Suppressor macrophage treated with lipopolysaccharide for 1 hour (primary cell): ENCODE measurements around the gene PRR13.
"Not testable (repeated sequence)": the region's sequence is repeated elsewhere in the genome, so short reads cannot be mapped to it uniquely, and the experiment has no call there.

Experiments
- DNase-seq, 3 donors: peaks; one replicate each; pipeline ENCODE4 v3.0.0-alpha.2; 2020 to 2022

The PRR13 gene, protein sequence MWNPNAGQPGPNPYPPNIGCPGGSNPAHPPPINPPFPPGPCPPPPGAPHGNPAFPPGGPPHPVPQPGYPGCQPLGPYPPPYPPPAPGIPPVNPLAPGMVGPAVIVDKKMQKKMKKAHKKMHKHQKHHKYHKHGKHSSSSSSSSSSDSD

DNA sequence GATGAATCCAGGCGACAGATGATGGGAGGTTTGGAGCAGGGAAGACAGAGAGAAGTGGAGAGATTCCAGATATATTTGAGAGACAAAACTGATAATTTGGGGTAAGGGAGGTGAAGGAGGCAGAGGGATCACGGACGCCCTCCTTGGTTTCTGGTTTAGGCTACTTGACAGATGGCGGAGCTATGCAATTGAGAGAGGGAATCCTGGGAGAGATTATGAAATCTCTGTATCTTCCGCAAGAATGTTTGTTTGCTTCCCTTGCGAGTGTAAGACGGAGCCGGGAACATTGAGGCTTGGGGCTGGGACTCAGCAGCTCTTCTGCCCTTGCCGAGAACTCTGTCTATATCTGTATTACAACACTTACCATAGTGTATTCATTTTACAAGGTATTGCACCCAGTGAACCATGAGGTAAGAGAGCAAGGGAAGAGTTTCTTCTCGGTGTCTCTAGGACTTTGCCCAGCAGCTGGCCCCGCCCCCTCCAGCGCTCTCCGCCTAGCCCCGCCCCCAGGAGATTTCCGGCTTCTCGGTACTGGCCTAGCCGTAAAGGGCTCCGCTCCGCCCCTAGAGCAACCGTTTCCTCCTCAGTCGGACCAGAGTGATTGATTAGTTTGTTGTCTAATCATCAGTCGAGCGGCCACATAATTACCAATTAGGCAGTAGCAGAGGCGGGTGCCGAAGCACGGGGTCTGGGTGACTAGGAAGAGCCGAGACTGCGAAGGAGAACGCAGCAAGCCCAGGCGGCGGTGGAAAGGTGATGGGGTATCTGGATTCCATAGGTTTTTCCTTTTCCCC is at the start of gene PRR13:
TSS of gene PRR13 (plus strand) at position 695 of the 794 bp plus-strand sequence. CDS start 981 bp downstream, outside the sequence.
- DNase-seq = peak; percentile 99 to 100 (median 99)

GRCh38 chr12:53399896-53400295 is 41.6 kb upstream of the PRR13 start:
- no peak for DNase-seq

DNA sequence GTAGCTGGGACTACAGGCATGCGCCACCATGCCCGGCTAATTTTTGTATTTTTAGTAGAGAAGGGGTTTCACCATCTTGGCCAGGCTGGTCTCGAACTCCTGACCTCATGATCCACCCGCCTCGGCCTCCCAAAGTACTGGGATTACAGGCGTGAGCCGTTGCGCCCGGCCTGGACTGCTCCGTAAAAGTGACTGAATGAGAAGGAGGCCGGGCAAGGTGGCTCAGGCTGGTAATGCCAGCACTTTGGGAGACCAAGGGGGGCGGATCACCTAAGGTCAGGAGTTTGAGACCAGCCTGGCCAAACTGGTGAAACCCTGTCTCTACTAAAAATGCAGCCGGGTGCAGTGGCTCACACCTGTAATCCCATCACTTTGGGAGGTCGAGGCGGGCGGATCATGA is 39.2 kb upstream of the PRR13 start:
- not testable (repeated sequence) for DNase-seq

DNA sequence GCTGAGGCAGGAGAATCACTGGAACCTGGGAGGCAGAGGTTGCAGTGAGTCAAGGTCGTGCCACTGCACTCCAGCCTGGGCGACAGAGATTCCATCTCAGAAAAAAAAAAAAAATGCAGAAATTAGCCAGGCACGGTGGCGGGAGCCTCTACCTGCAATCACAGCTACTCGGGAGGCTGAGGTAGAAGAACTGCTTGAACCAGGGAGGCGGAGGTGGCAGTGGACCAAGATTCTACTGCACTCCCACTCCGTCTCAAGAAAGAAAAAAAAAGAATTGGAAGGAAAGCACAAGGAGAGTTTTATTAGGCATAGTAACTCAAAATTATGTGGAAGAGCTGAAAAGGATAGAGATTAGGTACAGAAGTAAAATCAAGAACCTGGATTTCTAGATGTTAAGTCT is 38.7 kb upstream of the PRR13 start:
- no peak for DNase-seq

GRCh38 chr12:53410951-53411350 is 30.6 kb upstream of the PRR13 start:
- no peak for DNase-seq

- no peak for DNase-seq
Observed at GRCh38 chr12:53413485-53414204, 27.9 kb upstream of the PRR13 start.

DNA sequence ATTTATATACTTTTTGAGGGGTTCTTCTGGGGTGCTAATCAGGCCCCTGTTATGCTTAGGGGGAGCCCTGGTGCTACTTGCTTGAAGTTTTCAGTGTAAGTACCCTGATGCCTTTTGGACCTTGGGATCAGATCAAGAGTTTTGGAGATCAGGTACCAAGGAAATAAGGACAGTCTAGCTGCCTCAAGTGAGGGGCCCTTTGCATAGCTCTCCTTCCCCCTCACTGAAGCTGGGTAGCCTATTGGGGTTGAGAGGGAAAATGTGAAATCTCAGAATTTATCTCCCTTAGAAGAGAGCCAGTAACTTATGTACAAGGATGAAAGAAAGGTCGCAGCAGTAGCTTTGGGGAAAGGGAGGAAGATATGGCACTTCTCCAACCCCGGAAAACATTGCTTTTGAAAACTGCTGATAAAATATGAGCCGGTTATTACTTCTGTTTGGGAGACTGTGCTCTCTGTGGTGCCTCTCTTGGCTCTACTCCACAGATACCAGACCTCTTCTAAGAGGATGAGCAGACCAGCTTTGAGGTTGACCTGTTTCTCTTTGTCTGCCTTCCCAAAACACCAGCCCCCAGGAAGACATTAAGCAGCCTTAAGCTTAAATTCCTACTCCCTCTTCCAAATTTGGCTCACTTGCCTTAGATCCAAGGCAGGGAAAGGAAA is 26.6 kb upstream of the PRR13 start:
- DNase-seq = no peak

DNA sequence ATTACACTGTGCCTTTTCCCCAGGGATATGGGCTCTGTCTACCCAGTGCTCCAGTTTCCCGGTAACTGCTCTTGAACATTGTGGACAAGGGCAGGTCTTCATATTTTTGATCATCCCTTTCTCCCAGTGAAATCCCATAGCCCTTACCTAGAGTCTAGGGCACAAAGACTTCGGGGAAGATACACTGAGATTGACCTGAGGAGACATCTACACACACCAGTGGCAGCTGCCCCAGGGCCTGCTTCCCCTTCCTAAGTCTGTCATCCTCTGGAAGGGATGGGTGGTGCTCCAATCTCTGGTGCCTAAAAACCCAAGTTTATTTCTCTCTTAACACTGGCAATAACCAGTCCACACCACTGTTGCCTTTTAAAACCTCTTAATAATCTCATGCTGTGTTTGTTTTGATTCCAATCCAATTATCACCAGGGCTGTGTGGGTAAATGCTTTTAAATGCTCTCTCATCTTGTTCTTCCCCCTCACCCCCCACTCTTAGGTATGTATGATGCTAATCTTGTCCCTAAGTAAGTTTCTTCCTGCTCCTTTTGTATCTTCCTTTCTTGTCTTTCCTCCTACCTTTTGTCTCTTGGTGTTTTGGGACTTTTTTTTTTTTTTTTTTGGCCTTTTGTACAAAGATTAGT is 25.7 kb upstream of the PRR13 start:
- peak in 1 of 3 donors; percentile 28 for DNase-seq

- peak; percentile 65 to 84 (median 74) for DNase-seq
Observed at GRCh38 chr12:53417291-53417816, 24.2 kb upstream of the PRR13 start.

- DNase-seq = no peak
Observed at GRCh38 chr12:53418221-53418620, 23.3 kb upstream of the PRR13 start.

GRCh38 chr12:53419756-53420155 is 21.8 kb upstream of the PRR13 start:
- DNase-seq = no peak

DNA sequence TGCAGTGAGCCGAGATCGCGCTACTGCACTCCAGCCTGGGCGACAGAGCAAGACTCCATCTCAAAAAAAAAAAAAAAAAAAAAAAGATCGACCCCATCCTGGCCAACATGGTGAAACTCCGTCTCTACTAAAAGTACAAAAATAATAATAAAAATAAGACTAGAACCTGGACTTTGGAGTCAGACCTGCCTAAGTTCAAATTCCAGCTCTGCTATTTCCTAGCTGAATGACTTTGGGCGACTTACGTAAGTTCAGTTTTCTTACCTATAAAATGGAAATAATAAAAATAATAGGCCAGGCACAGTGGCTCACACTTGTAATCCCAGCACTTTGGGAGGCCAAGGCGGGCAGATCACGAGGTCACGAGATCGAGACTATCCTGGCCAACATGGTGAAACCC is 19.3 kb upstream of the PRR13 start:
- not testable (repeated sequence) for DNase-seq

DNA sequence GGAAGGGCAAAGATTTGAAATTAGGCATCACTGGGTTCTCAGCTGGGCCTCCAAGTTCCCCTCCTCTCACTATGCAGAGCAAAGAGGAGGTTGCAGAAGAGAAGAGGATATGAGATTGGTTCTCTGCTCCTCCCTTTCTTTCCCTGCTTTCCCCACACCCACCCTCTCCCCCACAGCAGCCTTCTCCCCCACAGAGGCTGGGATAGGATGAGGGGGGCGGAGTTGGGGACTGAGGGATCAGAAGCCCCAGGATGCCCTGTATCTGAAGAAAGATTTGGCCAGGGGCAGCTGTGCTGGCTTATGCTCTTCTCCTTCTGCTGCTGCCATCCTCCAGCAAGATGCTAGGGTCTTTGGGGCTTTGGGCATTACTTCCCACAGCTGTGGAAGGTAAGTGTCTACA is 17.9 kb upstream of the PRR13 start, which contains the start of gene AMHR2:
TSS of gene AMHR2 (plus strand) at position 259 of the 400 bp plus-strand sequence. CDS start at position 339, 80 bp downstream.
- no peak for DNase-seq

- no peak for DNase-seq
Observed at GRCh38 chr12:53424626-53425514, 16.7 kb upstream of the PRR13 start.

DNA sequence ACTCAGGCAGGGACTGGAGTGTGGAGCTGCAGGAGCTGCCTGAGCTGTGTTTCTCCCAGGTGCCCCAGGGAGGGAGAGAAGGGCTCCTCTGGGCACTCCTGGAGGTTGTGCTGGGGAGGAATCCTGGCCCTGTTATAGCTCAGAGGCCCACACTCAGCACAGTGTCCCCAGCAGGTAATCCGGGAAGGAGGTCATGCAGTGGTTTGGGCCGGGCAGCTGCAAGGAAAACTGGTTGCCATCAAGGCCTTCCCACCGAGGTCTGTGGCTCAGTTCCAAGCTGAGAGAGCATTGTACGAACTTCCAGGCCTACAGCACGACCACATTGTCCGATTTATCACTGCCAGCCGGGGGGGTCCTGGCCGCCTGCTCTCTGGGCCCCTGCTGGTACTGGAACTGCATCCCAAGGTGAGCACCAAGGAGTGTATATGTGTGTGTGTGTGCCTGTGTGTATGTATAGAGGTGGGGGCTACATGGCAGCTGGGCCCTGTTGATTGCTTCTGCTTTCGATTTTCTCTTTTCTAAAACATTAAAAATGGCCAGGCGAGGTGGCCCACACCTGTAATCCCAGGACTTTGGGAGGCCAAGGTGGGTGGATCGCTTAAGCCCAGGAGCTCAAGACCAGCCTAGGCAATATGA is 15.9 kb upstream of the PRR13 start:
- DNase-seq = no peak

DNA sequence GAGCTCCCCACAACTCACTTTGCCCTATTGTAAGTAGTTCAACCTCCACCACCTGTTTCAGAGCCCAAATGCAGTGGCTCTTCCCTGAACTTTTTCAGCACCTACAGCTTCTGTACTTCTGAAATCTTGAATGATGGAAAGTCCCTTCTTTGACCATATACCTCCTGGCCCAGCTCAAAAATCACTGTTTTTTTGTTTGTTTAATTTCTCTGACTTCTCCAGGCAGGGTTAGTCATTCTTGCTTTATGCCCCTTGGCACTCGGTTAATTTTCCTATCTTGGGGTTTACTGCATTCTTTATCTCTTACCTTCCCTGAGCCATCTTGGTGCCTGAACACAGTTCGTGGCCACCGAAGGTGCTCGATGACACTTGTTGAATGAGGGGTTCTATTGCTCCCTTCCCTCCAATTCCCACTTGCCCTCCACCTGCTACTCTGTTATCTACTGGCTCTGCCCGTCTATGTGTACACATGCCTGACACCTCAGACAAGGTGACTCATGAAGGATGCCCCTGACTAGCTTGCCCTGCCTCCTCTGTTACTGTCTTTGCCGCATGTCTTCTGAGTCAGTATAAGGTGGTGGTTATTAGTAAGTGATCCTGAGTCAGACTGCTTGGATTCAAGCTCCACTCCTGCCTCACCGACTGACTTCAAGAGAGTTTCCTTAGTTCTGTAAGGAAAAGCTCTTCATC is 13.5 kb upstream of the PRR13 start:
- DNase-seq = peak in 1 of 3 donors; percentile 24

DNA sequence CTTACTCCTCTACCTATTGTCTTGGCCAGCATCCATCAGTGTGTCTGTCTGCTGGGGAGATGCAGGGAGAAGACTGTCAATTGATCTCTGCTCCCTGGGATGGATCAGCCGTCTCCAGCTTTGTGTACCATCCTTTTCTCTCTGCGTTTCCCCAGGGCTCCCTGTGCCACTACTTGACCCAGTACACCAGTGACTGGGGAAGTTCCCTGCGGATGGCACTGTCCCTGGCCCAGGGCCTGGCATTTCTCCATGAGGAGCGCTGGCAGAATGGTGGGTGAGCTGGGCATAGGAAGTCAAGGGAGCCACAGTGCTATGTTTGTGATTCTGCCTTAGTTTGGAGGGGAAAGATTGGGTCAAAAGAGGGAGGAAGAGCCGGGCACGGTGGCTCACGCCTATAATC is 12.8 kb upstream of the PRR13 start:
- DNase-seq = no peak

GRCh38 chr12:53430116-53430515 is 11.4 kb upstream of the PRR13 start:
- no peak for DNase-seq

GRCh38 chr12:53431187-53431586 is 10.3 kb upstream of the PRR13 start:
- DNase-seq = no peak

- not testable (repeated sequence) for DNase-seq
Observed at GRCh38 chr12:53435326-53435725, 6.2 kb upstream of the PRR13 start.
